ENCODE data around the gene DENND2D.

Gene DENND2D

GRCh38 chr1:111199881-111200801 is at the start of gene DENND2D:
TSS of gene DENND2D (minus strand) at chr1:111200646. CDS start at chr1:111200459, 187 bp downstream.
- DNase-seq: no peak

GRCh38 chr1:111249960-111250359 is 49.5 kb upstream of the DENND2D start:
- DNase-seq: no peak

- DNase-seq: no peak
Observed at GRCh38 chr1:111247125-111247838, 46.8 kb upstream of the DENND2D start.

DNA sequence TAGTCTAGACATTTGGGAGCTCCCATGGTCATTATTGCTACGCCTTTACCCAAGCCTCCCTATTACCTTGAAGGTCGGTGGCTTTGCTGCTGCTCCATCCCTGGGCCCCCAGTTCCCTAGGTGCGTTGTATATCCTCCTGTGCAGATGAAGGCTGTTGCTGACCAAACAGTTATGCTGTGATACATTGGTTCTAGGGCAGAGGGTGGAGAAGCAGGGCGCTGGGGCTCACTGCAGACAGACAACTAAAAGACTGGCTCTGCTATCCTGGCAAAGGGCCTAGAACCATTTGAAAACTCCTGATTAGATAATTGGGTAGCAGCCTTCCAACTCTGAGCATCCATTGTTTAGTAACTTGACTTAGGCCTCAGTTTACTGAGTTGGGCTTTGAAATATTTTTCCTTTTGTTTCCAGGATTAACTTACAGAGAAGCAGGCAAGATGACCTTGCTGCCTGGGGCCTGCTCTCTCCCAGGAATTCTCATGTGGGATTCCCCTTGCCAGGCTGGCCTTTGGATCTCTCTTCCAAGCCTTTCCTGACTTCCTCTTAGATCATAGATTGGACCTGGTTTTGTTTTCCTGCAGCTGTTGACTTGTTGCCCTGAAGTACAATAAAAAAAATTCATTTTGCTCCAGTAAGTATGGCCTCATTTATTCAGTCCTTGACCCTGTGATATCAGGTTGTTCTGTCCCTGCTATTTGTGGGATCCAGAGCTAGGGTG is 42.5 kb upstream of the DENND2D start:
- DNase-seq: peak; percentile 51

GRCh38 chr1:111241797-111242196 is 41.4 kb upstream of the DENND2D start:
- DNase-seq: no peak

- no peak for DNase-seq
Observed at GRCh38 chr1:111238056-111238795, 37.8 kb upstream of the DENND2D start.

GRCh38 chr1:111236806-111237205 is 36.4 kb upstream of the DENND2D start:
- DNase-seq: no peak

- DNase-seq: peak; percentile 16
Observed at GRCh38 chr1:111236379-111236778, 35.9 kb upstream of the DENND2D start.

GRCh38 chr1:111234866-111235265 is 34.4 kb upstream of the DENND2D start:
- peak; percentile 79 for DNase-seq

- DNase-seq: peak; percentile 82
Observed at GRCh38 chr1:111234258-111234657, 33.8 kb upstream of the DENND2D start.

DNA sequence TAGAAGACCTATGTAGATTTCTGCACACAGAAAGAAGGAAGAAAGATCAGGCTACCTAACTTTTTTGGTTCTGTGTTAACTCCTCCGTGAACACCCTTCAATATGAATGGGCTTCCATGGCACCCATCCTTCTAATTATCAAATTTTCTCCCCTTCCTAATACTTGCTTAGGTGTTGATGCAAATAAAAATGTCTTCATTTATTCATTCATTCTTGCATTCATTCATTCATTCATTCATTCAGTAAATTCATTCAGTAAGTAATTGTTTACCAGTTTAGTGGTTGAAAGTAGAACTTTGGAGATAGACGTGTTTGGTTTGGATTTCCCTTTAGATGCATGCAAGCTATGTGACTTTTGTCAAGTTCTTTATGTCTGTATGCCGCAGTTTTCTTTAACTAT is 31.7 kb upstream of the DENND2D start:
- DNase-seq: no peak

DNA sequence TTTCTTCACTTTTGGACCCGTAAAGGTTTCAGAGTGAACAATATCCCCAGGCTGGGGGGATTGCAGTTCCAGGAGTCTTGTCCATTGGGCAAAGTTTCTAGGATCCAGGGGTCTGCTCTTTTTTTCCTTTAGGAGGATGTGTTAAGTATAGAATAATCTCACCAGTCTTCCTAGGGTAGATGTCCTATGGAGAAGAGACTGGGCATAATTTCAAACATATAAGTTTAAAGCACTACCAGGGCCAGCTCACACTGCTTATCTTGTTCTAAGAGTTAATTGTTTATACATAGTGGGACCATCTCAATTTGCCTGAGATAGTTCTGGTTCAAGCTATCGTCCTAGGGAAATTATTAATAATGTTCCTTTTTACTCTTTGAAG is 28.3 kb upstream of the DENND2D start:
- DNase-seq: no peak

- DNase-seq: peak; percentile 83
Observed at GRCh38 chr1:111227851-111228747, 27.7 kb upstream of the DENND2D start.

- peak; percentile 53 for DNase-seq
Observed at GRCh38 chr1:111227434-111227833, 27.0 kb upstream of the DENND2D start, which contains the start of gene CHI3L2. TSS of gene CHI3L2 (plus strand) at chr1:111227713. CDS start at chr1:111227730, 17 bp downstream.

DNA sequence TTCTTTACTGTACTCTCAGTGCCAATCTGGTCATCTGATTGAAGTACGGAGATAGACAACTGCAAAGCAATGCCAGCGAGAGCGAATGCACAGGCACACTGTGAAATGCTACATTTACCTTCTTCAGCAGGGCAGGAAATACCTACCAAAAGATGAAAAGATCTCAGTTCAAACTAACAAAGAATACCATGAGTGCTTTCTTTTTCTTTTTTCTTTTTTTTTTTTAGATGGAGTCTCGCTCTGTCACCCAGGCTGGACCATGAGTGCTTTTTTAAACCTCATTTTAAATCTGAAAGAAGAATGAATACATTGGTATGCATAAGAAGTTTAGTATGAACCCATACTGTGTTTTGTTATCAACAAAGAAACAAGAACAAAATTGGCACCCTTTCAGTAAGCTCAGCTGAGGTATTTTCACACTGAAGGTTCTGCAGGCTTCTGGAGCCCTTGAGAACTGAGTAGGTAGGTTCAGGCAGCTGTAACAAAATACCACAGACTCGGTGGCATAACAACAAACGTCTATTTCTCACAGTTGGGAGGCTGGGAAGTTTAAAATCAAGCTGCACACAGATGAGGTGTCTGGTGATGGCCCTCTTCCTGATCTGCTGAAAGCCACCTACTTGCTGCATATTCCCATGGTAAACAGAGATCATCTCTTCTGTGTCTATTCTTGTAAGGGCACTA is 25.4 kb upstream of the DENND2D start:
- DNase-seq: no peak

DNA sequence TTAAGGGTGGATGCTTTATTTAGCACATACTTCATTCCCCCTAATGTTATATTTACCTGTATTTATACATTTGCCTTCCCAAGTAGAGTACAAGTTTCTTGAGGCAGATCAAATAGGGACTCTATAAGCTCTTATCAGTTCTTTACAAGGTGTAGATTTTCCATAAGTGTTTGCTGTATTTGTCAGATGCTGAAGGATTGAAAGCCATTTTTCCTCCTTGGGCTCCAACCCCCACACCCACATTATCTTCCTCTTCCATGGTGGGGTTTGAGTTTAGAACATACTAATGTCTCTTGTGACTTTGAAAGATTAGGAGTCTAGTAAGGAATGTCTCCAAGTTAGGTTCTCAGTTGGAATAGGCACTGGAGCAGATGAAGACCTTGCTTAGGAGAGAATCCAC is 24.6 kb upstream of the DENND2D start:
- DNase-seq: no peak

- DNase-seq: no peak
Observed at GRCh38 chr1:111223126-111223685, 22.8 kb upstream of the DENND2D start.

GRCh38 chr1:111222308-111223125 is 22.1 kb upstream of the DENND2D start:
- peak; percentile 54 for DNase-seq

GRCh38 chr1:111221633-111222291 is 21.3 kb upstream of the DENND2D start:
- no peak for DNase-seq
